A549 (cell line): ENCODE data around the gene FAM161A. TPM values are rescaled to one million over a fixed set of nuclear protein-coding genes. Genes with fewer than 3 reads are reported as not detected.

Experiments
- ATAC-seq, 2 experiments: fragments of 200-7000 bp in 1 of 2; fragments of >200 bp in 1 of 2; cut with Nextera tagmentation in 1 of 2; cut with Tn5 transposase in 1 of 2; 3 replicates each; pipeline versions ENCODE4 v1.8.0 to v1.9.1; 2018 to 2020; ENCODE audit warnings: mild to moderate bottlenecking in 1 of 2, moderate library complexity in 1 of 2
- CTCF ChIA-PET: fragments of 300-600 bp; sonication (Branson Sonifier 250); formaldehyde crosslinking; extraction: SDS; loops from one replicate; lab custom pipeline; 2021; ENCODE audit warnings: antibody characterized with exemption, inconsistent platforms; lab: Yijun Ruan, JAX
- POLR2A ChIA-PET: fragments of 350-600 bp; formaldehyde crosslinking; extraction: SDS; loops from one replicate; lab custom pipeline; 2021; ENCODE audit warnings: antibody characterized with exemption, inconsistent platforms; lab: Yijun Ruan, JAX
- DNase-seq, 2 experiments: peaks; one replicate each; pipeline versions ENCODE4 v3.0.0 to v3.0.0-alpha.2; 2011 to 2016; ENCODE audit warnings: low read depth in 1 of 2, low spot score in 1 of 2
- FAIRE-seq: peaks from 2 replicates; lab custom pipeline; 2011; peaks lifted over from hg19 to GRCh38; lab: Jason Lieb, UNC
- H3K27ac ChIP-seq, 2 experiments: fragments of >200 bp; sonication (Bioruptor Twin); formaldehyde crosslinking; 3 replicates each; pipeline ENCODE4 v1.5.1; 2016 to 2017
- H3K4me1 ChIP-seq: fragments of >200 bp; sonication (Bioruptor Twin); formaldehyde crosslinking; 3 replicates; pipeline ENCODE4 v1.6.1; 2016
- H3K4me2 ChIP-seq: fragments of >200 bp; sonication (Bioruptor Twin); formaldehyde crosslinking; 3 replicates; pipeline ENCODE4 v1.6.1; 2016
- H3K4me3 ChIP-seq: fragments of >200 bp; sonication (Bioruptor Twin); formaldehyde crosslinking; 3 replicates; pipeline ENCODE4 v1.5.1; 2016
- H3K9me3 ChIP-seq: fragments of >200 bp; sonication (Bioruptor Twin); formaldehyde crosslinking; 3 replicates; pipeline ENCODE4 v1.6.1; 2016
- BHLHE40 ChIP-seq: IDR thresholded peaks from 2 replicates; pipeline ENCODE4 v1.6.1; 2012; ENCODE audit warnings: low read depth, low read length, inconsistent platforms
- FOSL2 ChIP-seq, 2 experiments: fragments of 450-650 bp in 1 of 2; fragments of >200 bp in 1 of 2; sonication (Bioruptor Twin) in 1 of 2; formaldehyde crosslinking; IDR thresholded peaks; 2 replicates each; pipeline versions ENCODE4 v1.5.0 to v1.6.1; 2016 to 2020; ENCODE audit warnings: mild to moderate bottlenecking in 1 of 2, moderate library complexity in 1 of 2
- HDAC2 ChIP-seq: fragments of 200-600 bp; sonication (generic); IDR thresholded peaks from 2 replicates; pipeline ENCODE4 v1.6.1; 2016
- HEYL ChIP-seq: fragments of 250-450 bp; sonication (Bioruptor Pico); IDR thresholded peaks from 2 replicates; pipeline ENCODE4 v1.8.0; 2021; ENCODE audit warnings: mild to moderate bottlenecking, moderate library complexity
- HOXA7 ChIP-seq: fragments of 250-450 bp; sonication (Bioruptor Pico); IDR thresholded peaks from 2 replicates; pipeline ENCODE4 v1.5.0; 2020; ENCODE audit warnings: mild to moderate bottlenecking, moderate library complexity
- HOXB5 ChIP-seq: fragments of 250-450 bp; sonication (Bioruptor Pico); IDR thresholded peaks from 2 replicates; pipeline ENCODE4 v1.5.0; 2020; ENCODE audit warnings: mild to moderate bottlenecking, moderate library complexity
- KDM5A ChIP-seq: fragments of 200-600 bp; sonication (generic); IDR thresholded peaks from 2 replicates; pipeline ENCODE4 v1.6.1; 2016; ENCODE audit warnings: antibody characterized with exemption, mild to moderate bottlenecking
- MAFK ChIP-seq: fragments of 450-650 bp; IDR thresholded peaks from 2 replicates; pipeline ENCODE4 v1.6.1; 2014; ENCODE audit not compliant: partially characterized antibody
- NPAS2 ChIP-seq: fragments of 250-450 bp; sonication (Bioruptor Pico); IDR thresholded peaks from 2 replicates; pipeline ENCODE4 v1.8.0; 2022; ENCODE audit warnings: mild to moderate bottlenecking, moderate library complexity, borderline replicate concordance
- POLR2A ChIP-seq: IDR thresholded peaks from 2 replicates; pipeline ENCODE4 v1.6.1; 2012; ENCODE audit warnings: mild to moderate bottlenecking, low read length
- RAD21 ChIP-seq, 2 experiments: fragments of >200 bp in 1 of 2; sonication (Bioruptor Twin) in 1 of 2; formaldehyde crosslinking in 1 of 2; IDR thresholded peaks in 1 of 2; conservative IDR thresholded peaks in 1 of 2; 2 replicates in 1 of 2; 3 replicates in 1 of 2; pipeline ENCODE4 v1.6.1; 2012 to 2018; ENCODE audit warnings: inconsistent platforms in 1 of 2
- RNF2 ChIP-seq: fragments of 200-600 bp; sonication (generic); IDR thresholded peaks from 2 replicates; pipeline ENCODE4 v1.6.1; 2016; ENCODE audit warnings: low read depth, mild to moderate bottlenecking, antibody characterized with exemption, moderate library complexity, borderline replicate concordance
- ZC3H11A ChIP-seq: fragments of 450-650 bp; IDR thresholded peaks from 2 replicates; pipeline ENCODE4 v1.6.1; 2014; ENCODE audit warnings: antibody characterized with exemption, mild to moderate bottlenecking
- ZFP36 ChIP-seq: fragments of 450-650 bp; IDR thresholded peaks from 2 replicates; pipeline ENCODE4 v1.6.1; 2014; ENCODE audit warnings: borderline replicate concordance; ENCODE audit not compliant: partially characterized antibody
- ZNF302 ChIP-seq: fragments of 250-450 bp; sonication (Bioruptor Pico); IDR thresholded peaks from 2 replicates; pipeline ENCODE4 v1.9.0; 2021; ENCODE audit warnings: inconsistent platforms, mild to moderate bottlenecking, moderate library complexity
- ZSCAN20 ChIP-seq: fragments of 250-450 bp; sonication (Bioruptor Pico); IDR thresholded peaks from 2 replicates; pipeline ENCODE4 v1.8.0; 2022; ENCODE audit warnings: mild to moderate bottlenecking, moderate library complexity
- WGBS: methylation state at CpG from one replicate; pipeline ENCODE4 v1.1.6; 2017; ENCODE audit errors: missing lambda C conversion rate; 5-methylcytosine and 5-hydroxymethylcytosine counted together
- polyA plus RNA-seq, 4 experiments: library from polyadenylated mRNA; depleted of rRNA in 3 of 4; stranded (reverse); fragments of >200 nt; fragmentation: RNase III in 1 of 4; extraction: RNeasy Plus Mini Kit Qiagen cat#74134 plus additional on column Dnase treatment in 1 of 4; gene quantifications; 2 replicates in 3 of 4; 3 replicates in 1 of 4; pipeline ENCODE4 v1.2.3, GENCODE V29; 2011 to 2017
- small RNA-seq, 6 experiments: library from RNA; depleted of rRNA; stranded (forward); fragments of <200 nt; gene quantifications; one replicate each; pipeline ENCODE3, GENCODE V24; 2012
- TF ChIP-seq, protein P1 (sequence below): IDR thresholded peaks from 2 replicates; pipeline ENCODE4 v1.6.1; 2012
- TF ChIP-seq, protein P2 (sequence below): fragments of >200 bp; sonication (Bioruptor Twin); formaldehyde crosslinking; IDR thresholded peaks from 2 replicates; pipeline ENCODE4 v1.6.1; 2016
- TF ChIP-seq, protein P3 (sequence below): fragments of 250-450 bp; sonication (Bioruptor Pico); IDR thresholded peaks from 2 replicates; pipeline ENCODE4 v1.5.0; 2020; ENCODE audit warnings: low read depth, mild to moderate bottlenecking, moderate library complexity
- TF ChIP-seq, protein P4 (sequence below): IDR thresholded peaks from 2 replicates; pipeline ENCODE4 v1.6.1; 2012; ENCODE audit warnings: low read depth, borderline replicate concordance

Gene FAM161A
- polyA plus RNA-seq, 2 of the 4 experiments (the other 2 are of a cell fraction): 5.8 to 11.8 TPM

DNA sequence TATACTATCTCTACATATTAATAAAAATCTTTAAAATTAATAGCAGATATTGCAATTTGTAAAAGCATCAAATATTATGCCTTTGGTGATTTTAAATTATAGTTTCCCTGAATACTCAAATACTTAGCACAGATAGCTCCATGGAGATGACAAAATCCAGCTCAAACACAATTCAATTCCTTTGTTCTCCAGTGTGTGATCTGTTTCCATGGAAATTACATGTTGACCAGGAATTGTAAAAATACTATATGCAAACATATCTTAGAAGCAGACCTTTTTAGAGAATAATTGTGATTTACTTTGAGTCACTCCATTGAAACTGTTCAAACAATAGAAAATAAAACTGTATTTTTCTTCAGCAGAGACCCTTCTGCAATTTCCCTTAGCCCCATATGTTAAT, 68.3 kb downstream of the FAM161A start:
- ChIA-PET POLR2A (interaction anchor here (0.6 kb wide), 1 partner anchor 21 kb away, joined by 4 read pairs; no protein-coding TSS in a partner anchor), CTCF (no interaction called here)
- FAIRE-seq: no peak
- Histone ChIP-seq H3K4me3 (no peak overlapping the region), H3K9me3 (peaks cover 5% of the 10 kb centered on the region; the same call in 1 of the 3 replicates), H3K4me1 (peaks cover 15% of the 10 kb centered on the region), H3K4me2 (0 out of 3 replicates have a peak overlapping the region, but pooled peaks have one; percentile 4), H3K27ac (no peak overlapping the region)
- TF ChIP-seq FOSL2 (IDR thresholded peaks at IDR 0.05) (no peak), FOSL2 (CRISPR knock-in tag; IDR thresholded peaks at IDR 0.05) (peak; percentile 46; the same call in 1 of the 2 replicates), RNF2 (no peak), ZFP36 (no peak)
- peak in 1 of 2 experiments; percentile 65 for DNase-seq
- ATAC-seq: peak; percentile 54 to 78; a peak in 3 of 6 replicates

DNA sequence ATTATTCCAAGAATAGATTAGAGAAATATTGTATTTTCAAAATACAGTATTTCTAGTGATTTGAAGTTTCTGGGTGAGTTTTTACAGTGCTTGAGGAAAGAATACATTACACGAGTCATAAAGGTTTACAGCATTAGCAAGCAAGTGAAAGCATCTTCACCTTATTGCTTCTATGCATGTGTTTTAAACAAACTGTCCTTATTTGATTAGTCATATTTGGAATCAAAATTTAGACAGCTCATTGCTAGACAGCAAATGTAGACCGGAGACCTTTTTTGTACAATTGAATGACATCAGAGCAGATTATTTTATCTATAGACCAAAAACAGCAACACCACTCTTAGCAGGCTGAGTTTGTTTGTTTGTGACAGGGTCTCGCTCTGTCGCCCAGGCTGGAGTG, 69.2 kb downstream of the FAM161A start:
- POLR2A ChIA-PET: no interaction called here
- 63% methylated on average over 4 of the region's 4 CpGs for WGBS
- Histone ChIP-seq H3K27ac (0 out of 6 replicates have a peak overlapping the region, but pooled peaks of 1 of the 2 experiments have one; percentile 3), H3K4me2 (0 out of 3 replicates have a peak overlapping the region, but pooled peaks have one; percentile 7), H3K4me3 (no peak overlapping the region), H3K4me1 (peaks cover 15% of the 10 kb centered on the region)
- CTCF ChIA-PET: no interaction called here
- DNase-seq (no peak), FAIRE-seq (peak; percentile 56), ATAC-seq (no peak)
- TF ChIP-seq BHLHE40 (no peak), MAFK (no peak), NPAS2 (CRISPR knock-in tag) (no peak), HEYL (no peak), POLR2A (no peak), HOXA7 (CRISPR knock-in tag) (no peak), HDAC2 (no peak), RAD21 (conservative IDR thresholded peaks at IDR 0.05 in 1 of 2, IDR thresholded peaks at IDR 0.05 in 1 of 2) (no peak), FOSL2 (IDR thresholded peaks at IDR 0.05) (no peak), FOSL2 (CRISPR knock-in tag; IDR thresholded peaks at IDR 0.05) (no peak), RNF2 (no peak), ZC3H11A (no peak), KDM5A (no peak), ZFP36 (no peak)
- TF ChIP-seq, protein P1, sequence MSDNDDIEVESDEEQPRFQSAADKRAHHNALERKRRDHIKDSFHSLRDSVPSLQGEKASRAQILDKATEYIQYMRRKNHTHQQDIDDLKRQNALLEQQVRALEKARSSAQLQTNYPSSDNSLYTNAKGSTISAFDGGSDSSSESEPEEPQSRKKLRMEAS: no peak
- TF ChIP-seq, protein P2, sequence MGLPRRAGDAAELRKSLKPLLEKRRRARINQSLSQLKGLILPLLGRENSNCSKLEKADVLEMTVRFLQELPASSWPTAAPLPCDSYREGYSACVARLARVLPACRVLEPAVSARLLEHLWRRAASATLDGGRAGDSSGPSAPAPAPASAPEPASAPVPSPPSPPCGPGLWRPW: no peak
- TF ChIP-seq, all 56 proteins: peak for 0
- peaks cover 5% of the 10 kb centered on the region; the same call in 1 of the 3 replicates for H3K9me3 ChIP-seq

DNA sequence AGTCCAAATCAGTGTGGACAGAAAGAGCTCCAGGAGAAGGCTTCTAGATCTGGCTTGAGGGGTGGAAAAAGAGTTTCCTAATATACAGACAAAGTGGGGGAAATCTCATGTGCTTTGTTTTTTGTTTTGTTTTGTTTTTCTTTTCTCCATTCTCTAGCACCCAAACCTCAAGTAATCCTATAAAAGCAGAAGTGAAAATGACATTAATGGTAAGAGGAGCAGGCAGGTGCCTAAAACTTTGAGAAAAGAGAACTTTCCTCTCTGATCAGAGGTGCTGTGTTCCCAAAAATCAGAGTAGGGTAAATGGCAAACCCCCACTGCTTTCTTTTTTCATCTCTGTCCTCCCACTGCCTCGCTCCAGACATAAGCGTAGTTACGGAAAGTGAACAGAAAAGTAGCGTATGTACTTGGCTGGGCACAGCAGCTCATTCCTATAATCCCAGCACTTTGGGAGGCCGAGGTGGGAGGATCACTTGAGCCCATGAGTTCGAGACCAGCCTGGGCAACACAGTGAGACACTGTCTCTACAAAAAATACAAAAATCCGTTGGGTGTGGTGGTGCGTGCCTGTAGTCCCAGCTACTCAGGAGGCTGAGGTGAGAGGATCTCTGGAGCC, 77.8 kb downstream of the FAM161A start:
- no peak for DNase-seq
- ChIA-PET POLR2A (interaction anchor here (2.4 kb wide), 1 partner anchor 12 kb away, joined by 9 read pairs; no protein-coding TSS in a partner anchor), CTCF (interaction anchor here (0.6 to 0.9 kb wide), 4 partner anchors 10 to 58 kb away, joined by 3 to 4 read pairs (median 4); no protein-coding TSS in a partner anchor)
- 68% methylated on average over 8 of the region's 8 CpGs for WGBS
- Histone ChIP-seq H3K9me3 (peaks cover 3% of the 10 kb centered on the region; the same call in 1 of the 3 replicates), H3K4me1 (peaks cover 8% of the 10 kb centered on the region), H3K4me3 (no peak overlapping the region), H3K4me2 (no peak overlapping the region), H3K27ac (no peak overlapping the region)
- TF ChIP-seq, protein P3, sequence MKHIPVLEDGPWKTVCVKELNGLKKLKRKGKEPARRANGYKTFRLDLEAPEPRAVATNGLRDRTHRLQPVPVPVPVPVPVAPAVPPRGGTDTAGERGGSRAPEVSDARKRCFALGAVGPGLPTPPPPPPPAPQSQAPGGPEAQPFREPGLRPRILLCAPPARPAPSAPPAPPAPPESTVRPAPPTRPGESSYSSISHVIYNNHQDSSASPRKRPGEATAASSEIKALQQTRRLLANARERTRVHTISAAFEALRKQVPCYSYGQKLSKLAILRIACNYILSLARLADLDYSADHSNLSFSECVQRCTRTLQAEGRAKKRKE (CRISPR knock-in tag): no peak
- TF ChIP-seq NPAS2 (CRISPR knock-in tag) (no peak), HOXB5 (no peak), ZNF302 (no peak), POLR2A (no peak), ZSCAN20 (no peak), MAFK (no peak), HEYL (no peak)
- TF ChIP-seq, protein P4, sequence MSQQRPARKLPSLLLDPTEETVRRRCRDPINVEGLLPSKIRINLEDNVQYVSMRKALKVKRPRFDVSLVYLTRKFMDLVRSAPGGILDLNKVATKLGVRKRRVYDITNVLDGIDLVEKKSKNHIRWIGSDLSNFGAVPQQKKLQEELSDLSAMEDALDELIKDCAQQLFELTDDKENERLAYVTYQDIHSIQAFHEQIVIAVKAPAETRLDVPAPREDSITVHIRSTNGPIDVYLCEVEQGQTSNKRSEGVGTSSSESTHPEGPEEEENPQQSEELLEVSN: no peak
- no peak for ATAC-seq
- no peak for FAIRE-seq

Small RNA genes within 50 kb of the gene (small RNA-seq; reads per million reads assigned to genes)
- gene RPS24P7: 0 reads per million in 6 experiments

Other genes starting within 250 kb of the FAM161A start
- 307 and 352 TPM in 2 replicates for gene CCT4, start 34.6 kb upstream of the FAM161A start, polyA plus RNA-seq (2011; rRNA removed)
- gene CCT4, start 34.6 kb upstream of the FAM161A start, polyA plus RNA-seq (2017; fragmentation: RNase III; extraction: RNeasy Plus Mini Kit Qiagen cat#74134 plus additional on column Dnase treatment): 355 to 405 TPM (median 361 TPM) in 3 replicates
- gene COMMD1, start 51.6 kb upstream of the FAM161A start, polyA plus RNA-seq (2011; rRNA removed): 53.9 and 54.1 TPM in 2 replicates
- gene COMMD1, start 51.6 kb upstream of the FAM161A start, polyA plus RNA-seq (2017; fragmentation: RNase III; extraction: RNeasy Plus Mini Kit Qiagen cat#74134 plus additional on column Dnase treatment): 57.3 to 63.5 TPM (median 62.0 TPM) in 3 replicates